ENCODE results near the gene RALGAPA2.

Gene RALGAPA2

GRCh38 chr20:20712474-20713243 lies at the start of gene RALGAPA2:
Gene RALGAPA2, minus strand, starts transcription at chr20:20712644. Its CDS starts 164 bp downstream, at chr20:20712480.
- peak; percentile 99 for DNase-seq

DNA sequence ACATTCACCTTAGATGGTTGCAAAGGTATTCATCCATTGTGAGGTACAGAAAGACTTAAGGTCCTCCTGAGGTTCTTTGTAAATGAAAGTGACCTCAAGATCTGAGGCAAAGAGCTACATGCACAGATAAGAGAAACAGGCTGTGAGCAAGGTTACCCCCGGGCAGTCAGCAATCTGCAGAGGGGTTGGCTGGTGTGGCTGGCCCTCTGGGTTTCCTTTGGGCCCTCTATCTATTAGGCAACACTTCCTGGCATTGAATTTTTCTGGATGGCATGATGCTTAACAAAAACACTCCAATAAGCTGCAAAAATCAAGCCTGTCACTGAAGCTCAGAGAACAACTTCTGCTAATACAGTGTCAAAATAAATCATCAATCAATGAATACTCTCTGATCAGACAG lies 48.9 kb upstream of the RALGAPA2 start:
- DNase-seq, result no peak

DNA sequence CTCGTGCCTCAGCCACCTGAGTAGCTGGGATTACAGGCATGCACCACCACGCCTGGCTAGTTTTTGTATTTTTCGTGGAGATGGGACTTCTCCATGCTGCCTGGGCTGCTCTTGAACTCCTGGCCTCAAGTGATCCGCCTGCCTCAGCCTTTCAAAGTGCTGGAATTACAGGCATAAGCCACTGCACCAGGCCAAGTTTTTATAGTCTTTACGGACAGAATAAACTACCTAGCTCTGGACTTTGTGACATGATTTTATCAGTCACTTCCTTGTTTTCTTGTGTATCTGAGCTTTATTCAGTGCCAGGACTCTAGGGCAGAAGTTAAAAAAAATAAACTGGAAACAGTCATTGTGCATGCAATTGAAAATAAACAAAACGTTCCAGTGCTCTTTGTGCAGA lies 46.7 kb upstream of the RALGAPA2 start:
- DNase-seq, result no peak

- DNase-seq, result no peak
Measured at GRCh38 chr20:20755674-20756319, 43.4 kb upstream of the RALGAPA2 start.

DNA sequence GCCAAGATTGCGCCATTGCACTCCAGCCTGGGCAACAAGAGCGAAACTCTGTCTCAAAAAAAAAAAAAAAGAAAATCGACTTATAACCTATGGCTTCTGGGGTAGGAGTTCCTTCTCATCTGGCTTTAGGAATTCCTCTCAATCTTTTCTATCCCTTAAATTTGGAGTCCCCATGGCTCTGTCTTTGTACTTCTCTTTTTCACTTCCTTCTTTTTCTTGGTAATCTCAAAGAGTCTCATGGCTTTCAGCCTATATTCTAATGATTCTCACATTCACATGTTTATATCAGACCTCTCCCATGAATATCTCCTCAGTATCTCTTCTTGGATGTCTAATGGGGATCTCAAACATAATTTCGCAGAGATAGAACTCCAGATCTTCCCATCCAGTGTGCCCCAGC lies 42.8 kb upstream of the RALGAPA2 start:
- no peak for DNase-seq

GRCh38 chr20:20754714-20755113 lies 42.3 kb upstream of the RALGAPA2 start:
- no peak for DNase-seq

GRCh38 chr20:20752712-20753111 lies 40.3 kb upstream of the RALGAPA2 start:
- DNase-seq, result no peak

DNA sequence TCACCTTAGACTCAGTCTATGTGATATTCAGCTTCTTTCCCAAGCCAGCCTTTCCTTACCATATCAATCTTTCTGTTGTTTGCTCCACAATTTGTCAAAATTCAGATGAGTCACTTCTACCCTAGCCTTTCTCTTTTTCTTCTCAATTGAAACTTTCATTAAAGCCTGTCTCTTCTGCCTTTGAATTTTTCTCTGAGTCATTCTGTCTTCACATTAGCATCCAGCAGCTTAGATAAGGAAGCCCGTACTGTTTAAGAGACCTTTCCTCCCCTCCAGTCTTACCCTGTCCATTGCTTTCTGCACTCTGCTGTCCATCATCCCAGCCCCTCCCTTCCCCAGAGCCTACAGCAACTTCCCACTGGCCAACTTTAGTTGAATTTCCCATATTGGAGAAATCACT lies 34.9 kb upstream of the RALGAPA2 start:
- no peak for DNase-seq

DNA sequence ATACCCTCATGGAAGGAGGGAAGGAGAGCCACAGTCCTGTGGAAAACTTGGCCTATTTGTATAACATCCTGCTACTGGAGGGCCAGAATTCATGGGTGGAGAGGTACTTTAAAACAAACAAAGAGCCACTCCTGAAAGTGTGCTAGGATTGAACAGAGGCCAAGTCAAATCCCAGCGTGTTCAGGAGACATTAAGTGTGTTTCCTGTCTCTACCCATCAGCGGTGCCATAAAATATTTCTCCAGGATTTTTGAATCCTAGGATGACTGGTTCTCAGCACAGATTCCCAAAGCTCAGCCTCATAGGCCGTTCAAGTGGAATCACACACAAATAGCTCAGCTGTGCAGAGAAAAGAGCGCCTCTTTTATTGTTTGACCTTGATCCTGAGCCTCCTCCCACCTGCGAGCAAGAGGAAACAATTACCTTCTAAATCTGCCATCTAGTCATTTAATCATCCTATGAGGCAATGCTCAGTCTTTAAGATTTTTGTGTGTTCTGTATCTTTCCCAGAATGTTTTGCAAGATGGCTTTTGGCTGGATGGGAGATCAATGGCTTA lies 31.8 kb upstream of the RALGAPA2 start:
- DNase-seq, result no peak

DNA sequence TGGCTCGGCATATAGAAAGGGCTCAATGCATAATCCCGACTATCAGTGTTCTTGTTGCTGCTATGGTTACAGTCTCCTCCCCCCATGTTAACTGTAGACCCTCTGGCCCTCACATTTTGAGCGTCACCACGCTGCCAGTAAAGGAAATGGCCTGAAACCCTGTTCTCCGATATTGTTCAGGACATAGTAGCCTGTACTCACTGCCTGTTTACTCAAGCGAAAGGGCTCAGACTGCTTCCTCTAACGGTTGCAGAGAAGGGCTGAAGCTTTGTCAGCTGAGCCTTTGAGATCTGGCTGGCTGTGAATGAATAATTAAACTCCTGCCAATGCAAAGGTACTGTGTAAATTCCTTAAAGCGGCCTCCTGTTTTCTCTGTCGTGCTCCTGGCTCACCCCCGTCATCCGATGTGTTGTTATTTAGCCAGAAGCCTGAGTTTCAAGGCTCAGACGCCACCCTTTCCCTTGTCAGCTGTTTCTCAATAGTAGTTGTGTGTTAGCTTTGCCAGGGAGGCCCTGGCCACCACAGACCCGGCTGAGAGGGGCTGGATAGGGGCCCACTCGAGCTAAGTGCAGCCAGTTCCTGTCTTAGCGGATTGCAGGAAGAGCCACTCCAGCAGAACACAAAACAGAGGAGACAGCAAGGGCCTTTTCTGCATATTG lies 31.2 kb upstream of the RALGAPA2 start:
- DNase-seq, result peak; percentile 58

DNA sequence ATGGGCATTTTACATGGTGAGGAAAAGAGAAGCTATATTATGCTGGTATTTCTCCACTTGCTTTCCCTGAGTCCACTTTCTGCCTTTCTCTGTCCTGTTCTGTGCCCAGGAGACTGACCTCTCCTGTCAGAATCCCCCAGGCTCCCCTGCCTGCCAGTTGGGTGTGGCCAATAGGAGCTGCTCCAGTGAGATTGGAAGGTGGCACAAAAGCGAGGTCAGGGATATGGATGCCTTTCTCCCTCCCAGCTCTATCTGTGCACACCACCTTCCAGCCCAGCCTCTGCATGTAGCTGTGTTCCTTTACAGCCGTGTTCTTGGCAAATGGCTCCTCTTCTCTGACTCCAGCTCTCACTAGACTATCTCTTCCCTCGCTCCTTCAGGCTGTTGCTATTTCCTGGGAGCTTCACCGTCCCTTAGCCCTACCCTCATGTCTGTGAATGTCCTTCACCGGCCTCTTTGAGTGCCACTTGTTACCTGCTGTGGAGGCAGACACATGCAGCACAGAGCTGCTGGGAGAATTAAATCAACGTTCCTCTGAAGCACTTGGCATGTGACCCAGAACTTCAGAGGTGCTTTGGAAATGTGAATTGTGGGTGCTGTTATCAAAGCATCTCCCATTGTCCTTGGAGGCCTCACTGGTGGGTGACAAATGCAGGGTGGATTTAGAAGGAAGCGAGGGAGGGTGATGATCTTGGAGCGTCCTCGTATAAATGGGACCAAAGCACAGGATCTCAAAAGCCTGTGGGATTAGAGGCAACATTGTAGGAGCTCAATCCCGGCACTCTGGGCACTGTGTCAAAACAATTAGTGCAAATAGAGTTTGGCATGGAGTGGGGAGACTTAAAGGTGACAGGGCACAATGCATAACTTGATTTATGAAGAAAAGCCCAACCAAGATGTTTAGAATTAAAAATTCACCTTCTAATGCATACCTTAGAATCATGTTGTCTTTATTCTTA lies 28.9 kb upstream of the RALGAPA2 start:
- no peak for DNase-seq

DNA sequence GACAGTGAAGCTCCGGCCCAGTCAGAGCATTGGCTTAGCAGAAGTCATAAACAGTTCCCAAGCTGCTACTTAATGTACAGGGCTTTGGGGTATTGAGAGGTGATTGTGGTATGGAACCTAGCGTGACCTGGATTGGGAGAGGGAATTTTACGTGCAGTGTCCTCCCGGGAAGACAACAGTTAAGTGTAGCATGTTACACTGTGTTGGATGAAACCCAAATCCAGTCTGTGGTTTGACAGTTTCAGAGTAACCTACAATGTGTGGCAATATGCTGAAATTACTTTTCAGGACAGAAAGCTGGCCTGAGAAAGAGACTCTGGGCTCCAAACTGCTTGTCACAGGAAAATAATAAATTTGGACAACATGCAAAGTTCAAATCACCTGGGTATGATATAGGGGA lies 28.1 kb upstream of the RALGAPA2 start:
- no peak for DNase-seq

GRCh38 chr20:20737158-20737557 lies 24.7 kb upstream of the RALGAPA2 start:
- DNase-seq, result no peak

DNA sequence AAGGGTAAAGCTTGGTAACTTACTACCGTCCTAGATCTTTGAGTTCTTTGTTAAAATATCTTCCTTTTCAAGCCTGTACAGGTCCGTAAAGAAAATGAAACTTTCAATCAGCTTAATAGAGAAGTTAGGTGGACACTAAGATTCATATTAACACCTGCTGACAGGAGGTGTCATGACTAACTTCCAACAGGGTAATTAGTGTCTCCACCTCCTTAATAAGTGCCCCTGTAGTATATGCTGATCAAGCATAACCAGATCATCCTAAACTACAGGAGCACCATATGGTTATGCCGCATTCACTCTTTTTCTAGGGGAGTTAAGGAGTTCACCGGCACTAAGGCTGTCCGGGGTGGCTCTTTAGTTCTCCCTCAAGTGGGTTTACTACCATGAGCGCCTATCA lies 23.9 kb upstream of the RALGAPA2 start:
- DNase-seq, result peak; percentile 40

DNA sequence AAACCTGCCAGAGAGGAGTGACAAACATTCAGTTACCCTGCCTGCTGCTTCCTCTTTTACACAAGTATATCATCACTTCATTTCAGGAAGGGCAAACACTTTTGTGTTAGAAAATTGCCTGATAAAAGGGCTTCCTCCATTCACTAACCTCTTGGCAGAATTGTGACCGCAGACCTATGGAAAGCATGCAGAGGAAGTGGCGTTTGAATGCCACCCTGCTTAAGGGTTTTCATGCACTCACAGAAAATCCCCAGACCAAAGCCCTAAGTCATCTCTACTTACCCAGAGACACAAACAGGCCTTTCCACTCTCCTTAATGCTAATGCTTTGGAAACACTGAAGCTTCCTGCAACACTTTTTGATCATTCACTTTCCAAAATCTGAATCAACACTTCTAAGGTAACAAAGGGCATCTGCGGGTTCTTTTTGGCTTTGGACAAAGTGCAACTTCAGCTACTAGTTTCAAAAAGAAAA lies 22.1 kb upstream of the RALGAPA2 start:
- DNase-seq, result peak; percentile 92

- peak; percentile 92 for DNase-seq
Measured at GRCh38 chr20:20733943-20734342, 21.5 kb upstream of the RALGAPA2 start.

GRCh38 chr20:20732641-20733040 lies 20.2 kb upstream of the RALGAPA2 start:
- no peak for DNase-seq

DNA sequence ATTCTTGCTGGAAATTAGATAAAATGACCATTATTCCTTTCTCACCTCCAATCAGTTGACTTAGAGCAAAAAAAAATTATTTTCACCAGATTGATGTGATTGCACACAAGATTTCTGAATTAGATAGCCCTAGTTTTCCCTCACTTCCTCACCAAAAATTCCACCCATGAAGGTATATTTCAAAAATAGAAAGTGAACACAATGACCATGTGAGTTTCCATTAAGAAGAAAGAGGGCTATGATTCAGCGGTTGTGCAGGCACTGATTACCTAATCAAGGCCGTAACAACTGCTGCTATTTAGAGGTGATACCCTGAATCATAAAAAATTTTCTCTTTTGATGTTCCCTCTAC lies 19.5 kb upstream of the RALGAPA2 start:
- DNase-seq, result no peak

- DNase-seq, result no peak
Measured at GRCh38 chr20:20731000-20731944, 18.8 kb upstream of the RALGAPA2 start.

GRCh38 chr20:20729563-20729962 lies 17.1 kb upstream of the RALGAPA2 start:
- no peak for DNase-seq

DNA sequence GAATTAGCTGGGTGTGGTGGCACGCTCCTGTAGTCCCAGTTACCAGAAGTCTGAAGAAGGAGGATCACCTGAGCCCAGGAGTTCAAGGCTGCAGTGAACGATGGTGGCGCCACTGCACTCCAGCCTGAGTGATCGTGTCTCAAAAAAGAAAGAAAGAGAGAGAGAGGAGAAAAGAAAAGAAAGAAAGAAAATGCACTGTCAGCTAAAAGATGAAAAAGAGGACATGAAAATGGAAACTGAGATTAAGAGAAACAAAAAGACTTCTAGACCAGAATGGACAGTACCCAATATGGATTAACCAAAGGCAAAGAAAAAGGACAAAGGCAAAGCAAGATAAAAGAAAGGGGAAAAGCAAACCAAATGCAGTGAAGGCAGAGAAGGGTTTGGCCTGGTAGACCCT lies 9.0 kb upstream of the RALGAPA2 start:
- no peak for DNase-seq

Measured in KG1 (cell line).